Measurements from ENCODE around the gene MYO9B. TPM values are rescaled to one million over a fixed set of nuclear protein-coding genes. Genes with fewer than 3 reads are reported as not detected.

MYO9B gene
- total and polyA plus RNA-seq, 2 of the 13 experiments (the other 11 are each of a cell fraction or from before 2014, with no cell fraction given) = 18.0 to 18.3 TPM

DNA sequence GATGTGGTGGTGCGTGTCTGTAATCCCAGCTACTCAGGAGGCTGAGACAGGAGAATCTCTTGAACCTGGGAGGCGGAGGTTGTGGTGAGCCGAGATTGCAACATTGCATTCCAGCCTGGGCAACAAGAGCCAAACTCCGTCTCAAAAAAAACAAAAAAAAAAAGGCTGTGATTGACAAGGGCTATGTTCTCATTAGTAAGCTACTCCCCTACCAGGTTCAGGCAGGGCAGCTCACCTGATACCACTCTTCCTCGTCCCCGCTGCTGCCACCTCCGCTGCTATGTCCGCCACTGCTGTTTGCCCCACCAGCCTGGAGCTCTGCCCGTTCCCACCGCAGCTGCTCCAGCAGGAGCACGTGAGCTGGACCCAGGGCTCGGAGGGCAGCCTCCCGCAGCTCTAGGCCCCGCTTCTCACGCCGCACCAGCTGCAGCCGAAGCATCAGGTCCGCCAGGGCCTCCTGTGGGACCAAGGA lies 179.6 kb downstream of the MYO9B start (continued):
- TF ChIP-seq TBX2 (CRISPR knock-in tag; IDR thresholded peaks at IDR 0.05; ENCODE audit: borderline replicate concordance) (0 out of 2 replicates have a peak, but pooled peaks have one; percentile 49), ZNF230 (CRISPR knock-in tag; IDR thresholded peaks at IDR 0.05) (no peak), ZNF75D (CRISPR knock-in tag; IDR thresholded peaks at IDR 0.05; ENCODE audit: borderline replicate concordance) (no peak), ZNF569 (CRISPR knock-in tag; IDR thresholded peaks at IDR 0.05; ENCODE audit: borderline replicate concordance) (no peak), ZNF101 (CRISPR knock-in tag; IDR thresholded peaks at IDR 0.05; ENCODE audit: borderline replicate concordance, low read depth) (no peak), THAP11 (CRISPR knock-in tag; IDR thresholded peaks at IDR 0.05) (peak; percentile 55), MEF2D (CRISPR knock-in tag; IDR thresholded peaks at IDR 0.05) (no peak), SP4 (CRISPR knock-in tag; IDR thresholded peaks at IDR 0.05) (peak; percentile 55; the same call in 1 of the 2 replicates), ZNF264 (CRISPR knock-in tag; IDR thresholded peaks at IDR 0.05) (no peak), CEBPB (IDR thresholded peaks at IDR 0.05; ENCODE audit: borderline replicate concordance, low read depth, low read length) (peak; percentile 40; the same call in 1 of the 2 replicates), AGO1 (IDR thresholded peaks at IDR 0.05; ENCODE audit: low read depth, low read length, poor library complexity, severe bottlenecking) (no peak), SAP130 (CRISPR knock-in tag; IDR thresholded peaks at IDR 0.05; ENCODE audit: low read depth) (peak; percentile 40; the same call in 1 of the 2 replicates), TSC22D2 (CRISPR knock-in tag; IDR thresholded peaks at IDR 0.05; ENCODE audit: borderline replicate concordance) (no peak), ZNF605 (CRISPR knock-in tag; IDR thresholded peaks at IDR 0.05) (no peak), ZNF891 (CRISPR knock-in tag; IDR thresholded peaks at IDR 0.05) (peak; percentile 61; the same call in 1 of the 2 replicates), MIXL1 (CRISPR knock-in tag; IDR thresholded peaks at IDR 0.05) (no peak), ZNF652 (CRISPR knock-in tag; IDR thresholded peaks at IDR 0.05; ENCODE audit: borderline replicate concordance, low read depth) (no peak)
- TF ChIP-seq, protein P1, sequence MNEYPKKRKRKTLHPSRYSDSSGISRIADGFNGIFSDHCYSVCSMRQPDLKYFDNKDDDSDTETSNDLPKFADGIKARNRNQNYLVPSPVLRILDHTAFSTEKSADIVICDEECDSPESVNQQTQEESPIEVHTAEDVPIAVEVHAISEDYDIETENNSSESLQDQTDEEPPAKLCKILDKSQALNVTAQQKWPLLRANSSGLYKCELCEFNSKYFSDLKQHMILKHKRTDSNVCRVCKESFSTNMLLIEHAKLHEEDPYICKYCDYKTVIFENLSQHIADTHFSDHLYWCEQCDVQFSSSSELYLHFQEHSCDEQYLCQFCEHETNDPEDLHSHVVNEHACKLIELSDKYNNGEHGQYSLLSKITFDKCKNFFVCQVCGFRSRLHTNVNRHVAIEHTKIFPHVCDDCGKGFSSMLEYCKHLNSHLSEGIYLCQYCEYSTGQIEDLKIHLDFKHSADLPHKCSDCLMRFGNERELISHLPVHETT (CRISPR knock-in tag; conservative IDR thresholded peaks at IDR 0.05) = no peak
- TF ChIP-seq, protein P2, sequence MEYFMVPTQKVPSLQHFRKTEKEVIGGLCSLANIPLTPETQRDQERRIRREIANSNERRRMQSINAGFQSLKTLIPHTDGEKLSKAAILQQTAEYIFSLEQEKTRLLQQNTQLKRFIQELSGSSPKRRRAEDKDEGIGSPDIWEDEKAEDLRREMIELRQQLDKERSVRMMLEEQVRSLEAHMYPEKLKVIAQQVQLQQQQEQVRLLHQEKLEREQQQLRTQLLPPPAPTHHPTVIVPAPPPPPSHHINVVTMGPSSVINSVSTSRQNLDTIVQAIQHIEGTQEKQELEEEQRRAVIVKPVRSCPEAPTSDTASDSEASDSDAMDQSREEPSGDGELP (IDR thresholded peaks at IDR 0.05; ENCODE audit: borderline replicate concordance, low read depth) = peak; percentile 65; the same call in 1 of the 2 replicates
- TF ChIP-seq, protein P3, sequence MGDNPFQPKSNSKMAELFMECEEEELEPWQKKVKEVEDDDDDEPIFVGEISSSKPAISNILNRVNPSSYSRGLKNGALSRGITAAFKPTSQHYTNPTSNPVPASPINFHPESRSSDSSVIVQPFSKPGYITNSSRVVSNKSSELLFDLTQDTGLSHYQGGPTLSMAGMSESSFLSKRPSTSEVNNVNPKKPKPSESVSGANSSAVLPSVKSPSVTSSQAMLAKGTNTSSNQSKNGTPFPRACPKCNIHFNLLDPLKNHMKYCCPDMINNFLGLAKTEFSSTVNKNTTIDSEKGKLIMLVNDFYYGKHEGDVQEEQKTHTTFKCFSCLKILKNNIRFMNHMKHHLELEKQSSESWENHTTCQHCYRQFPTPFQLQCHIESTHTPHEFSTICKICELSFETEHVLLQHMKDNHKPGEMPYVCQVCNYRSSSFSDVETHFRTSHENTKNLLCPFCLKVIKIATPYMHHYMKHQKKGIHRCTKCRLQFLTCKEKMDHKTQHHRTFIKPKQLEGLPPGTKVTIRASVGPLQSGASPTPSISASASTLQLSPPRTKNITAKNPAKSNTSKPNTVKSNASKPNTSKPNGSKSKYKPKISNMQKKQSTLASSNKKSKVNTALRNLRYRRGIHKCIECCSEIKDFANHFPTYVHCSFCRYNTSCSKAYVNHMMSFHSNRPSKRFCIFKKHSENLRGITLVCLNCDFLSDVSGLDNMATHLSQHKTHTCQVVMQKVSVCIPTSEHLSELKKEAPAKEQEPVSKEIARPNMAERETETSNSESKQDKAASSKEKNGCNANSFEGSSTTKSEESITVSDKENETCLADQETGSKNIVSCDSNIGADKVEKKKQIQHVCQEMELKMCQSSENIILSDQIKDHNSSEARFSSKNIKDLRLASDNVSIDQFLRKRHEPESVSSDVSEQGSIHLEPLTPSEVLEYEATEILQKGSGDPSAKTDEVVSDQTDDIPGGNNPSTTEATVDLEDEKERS (CRISPR knock-in tag; IDR thresholded peaks at IDR 0.05) = no peak
- TF ChIP-seq, protein P4, sequence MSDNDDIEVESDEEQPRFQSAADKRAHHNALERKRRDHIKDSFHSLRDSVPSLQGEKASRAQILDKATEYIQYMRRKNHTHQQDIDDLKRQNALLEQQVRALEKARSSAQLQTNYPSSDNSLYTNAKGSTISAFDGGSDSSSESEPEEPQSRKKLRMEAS (IDR thresholded peaks at IDR 0.05) = peak; percentile 82
